Nephron progenitor cell (in vitro differentiated cells): ENCODE data around the gene TRAPPC14.
A peak's percentile ranks its signal among the peaks of the same experiment; 100 is the strongest.

Experiments
- DNase-seq: peaks from one replicate; pipeline ENCODE4 v3.0.0; 2021
- H3K27ac Mint-ChIP-seq: 2 replicates; pipeline ENCODE4 v1.8.0; 2021; ENCODE audit warnings: mild to moderate bottlenecking, moderate library complexity, mixed read lengths
- H3K27me3 Mint-ChIP-seq: 2 replicates; pipeline ENCODE4 v1.8.0; 2021; ENCODE audit warnings: mild to moderate bottlenecking, low read depth, mixed read lengths; ENCODE audit not compliant: poor library complexity
- H3K36me3 Mint-ChIP-seq: 2 replicates; pipeline ENCODE4 v1.8.0; 2021; ENCODE audit warnings: low read depth, mixed read lengths
- H3K4me1 Mint-ChIP-seq: 2 replicates; pipeline ENCODE4 v1.8.0; 2021; ENCODE audit warnings: mixed read lengths
- H3K4me3 Mint-ChIP-seq: 2 replicates; pipeline ENCODE4 v1.8.0; 2021; ENCODE audit warnings: mild to moderate bottlenecking, moderate library complexity, mixed read lengths
- H3K9me3 Mint-ChIP-seq: 2 replicates; pipeline ENCODE4 v1.8.0; 2021; ENCODE audit warnings: mild to moderate bottlenecking, moderate library complexity, mixed read lengths
- TF ChIP-seq, protein P1 (sequence below): fragments of 200-600 bp; sonication (generic); IDR thresholded peaks from 2 replicates; pipeline ENCODE4 v1.5.0; 2021; ENCODE audit warnings: antibody characterized with exemption

The TRAPPC14 gene

GRCh38 chr7:100166970-100167911 is 8.7 kb upstream of the TRAPPC14 start:
- no peak for DNase-seq
- H3K36me3 Mint-ChIP-seq, result peaks cover 7% of the 10 kb centered on the region
- H3K27me3 Mint-ChIP-seq, result peaks cover 62% of the 10 kb centered on the region
- peaks cover 45% of the 10 kb centered on the region for H3K4me1 Mint-ChIP-seq
- no peaks in the 10 kb centered on the region for H3K9me3 Mint-ChIP-seq
- H3K27ac Mint-ChIP-seq, result no peak overlapping the region
- TF ChIP-seq, protein P1, sequence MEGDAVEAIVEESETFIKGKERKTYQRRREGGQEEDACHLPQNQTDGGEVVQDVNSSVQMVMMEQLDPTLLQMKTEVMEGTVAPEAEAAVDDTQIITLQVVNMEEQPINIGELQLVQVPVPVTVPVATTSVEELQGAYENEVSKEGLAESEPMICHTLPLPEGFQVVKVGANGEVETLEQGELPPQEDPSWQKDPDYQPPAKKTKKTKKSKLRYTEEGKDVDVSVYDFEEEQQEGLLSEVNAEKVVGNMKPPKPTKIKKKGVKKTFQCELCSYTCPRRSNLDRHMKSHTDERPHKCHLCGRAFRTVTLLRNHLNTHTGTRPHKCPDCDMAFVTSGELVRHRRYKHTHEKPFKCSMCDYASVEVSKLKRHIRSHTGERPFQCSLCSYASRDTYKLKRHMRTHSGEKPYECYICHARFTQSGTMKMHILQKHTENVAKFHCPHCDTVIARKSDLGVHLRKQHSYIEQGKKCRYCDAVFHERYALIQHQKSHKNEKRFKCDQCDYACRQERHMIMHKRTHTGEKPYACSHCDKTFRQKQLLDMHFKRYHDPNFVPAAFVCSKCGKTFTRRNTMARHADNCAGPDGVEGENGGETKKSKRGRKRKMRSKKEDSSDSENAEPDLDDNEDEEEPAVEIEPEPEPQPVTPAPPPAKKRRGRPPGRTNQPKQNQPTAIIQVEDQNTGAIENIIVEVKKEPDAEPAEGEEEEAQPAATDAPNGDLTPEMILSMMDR, result no peak
- peak overlapping the region; percentile 83 for H3K4me3 Mint-ChIP-seq

DNA sequence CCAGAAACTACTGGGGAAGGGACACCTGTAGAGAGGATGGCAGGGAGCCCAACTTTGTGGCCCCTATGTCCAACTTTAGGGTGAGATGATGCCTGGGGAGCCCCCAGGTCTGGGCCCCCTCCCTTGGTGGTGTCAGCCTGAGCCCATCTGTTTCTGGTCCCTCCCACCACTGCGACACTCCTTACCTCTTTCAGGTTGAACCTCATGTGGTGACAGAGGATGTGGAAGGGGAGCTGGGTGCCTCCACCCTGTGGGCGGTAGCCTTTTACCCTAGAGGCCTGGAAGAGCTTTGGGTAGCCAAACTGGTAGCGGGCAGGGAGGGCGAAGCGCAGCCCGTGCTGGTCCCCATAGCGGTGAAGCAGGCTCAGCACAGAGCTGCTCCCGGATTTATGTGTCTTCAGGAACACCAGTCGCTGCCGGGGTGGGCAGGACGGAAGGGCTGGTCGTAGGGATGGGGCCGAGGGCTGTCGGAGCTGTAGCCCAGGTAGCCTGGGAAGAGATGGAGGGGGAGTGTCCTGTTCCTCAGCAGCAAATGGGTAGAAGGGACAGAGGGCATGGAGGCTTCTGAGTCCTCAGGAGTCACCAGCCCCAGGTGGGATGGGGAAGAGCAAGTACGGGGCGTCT is 7.9 kb upstream of the TRAPPC14 start:
- H3K27ac Mint-ChIP-seq, result no peak overlapping the region
- H3K9me3 Mint-ChIP-seq, result no peaks in the 10 kb centered on the region
- peak overlapping the region; percentile 26 for H3K4me3 Mint-ChIP-seq
- H3K36me3 Mint-ChIP-seq, result peaks cover 7% of the 10 kb centered on the region
- TF ChIP-seq, protein P1, result no peak
- H3K27me3 Mint-ChIP-seq, result peaks cover 60% of the 10 kb centered on the region
- no peak for DNase-seq
- peaks cover 40% of the 10 kb centered on the region for H3K4me1 Mint-ChIP-seq

GRCh38 chr7:100163871-100164270 is 5.3 kb upstream of the TRAPPC14 start:
- no peak overlapping the region for H3K4me3 Mint-ChIP-seq
- H3K9me3 Mint-ChIP-seq, result no peaks in the 10 kb centered on the region
- H3K4me1 Mint-ChIP-seq, result peaks cover 38% of the 10 kb centered on the region
- H3K27ac Mint-ChIP-seq, result no peak overlapping the region
- no peak for DNase-seq
- no peaks in the 10 kb centered on the region for H3K36me3 Mint-ChIP-seq
- peaks cover 45% of the 10 kb centered on the region for H3K27me3 Mint-ChIP-seq
- TF ChIP-seq, protein P1, result no peak

DNA sequence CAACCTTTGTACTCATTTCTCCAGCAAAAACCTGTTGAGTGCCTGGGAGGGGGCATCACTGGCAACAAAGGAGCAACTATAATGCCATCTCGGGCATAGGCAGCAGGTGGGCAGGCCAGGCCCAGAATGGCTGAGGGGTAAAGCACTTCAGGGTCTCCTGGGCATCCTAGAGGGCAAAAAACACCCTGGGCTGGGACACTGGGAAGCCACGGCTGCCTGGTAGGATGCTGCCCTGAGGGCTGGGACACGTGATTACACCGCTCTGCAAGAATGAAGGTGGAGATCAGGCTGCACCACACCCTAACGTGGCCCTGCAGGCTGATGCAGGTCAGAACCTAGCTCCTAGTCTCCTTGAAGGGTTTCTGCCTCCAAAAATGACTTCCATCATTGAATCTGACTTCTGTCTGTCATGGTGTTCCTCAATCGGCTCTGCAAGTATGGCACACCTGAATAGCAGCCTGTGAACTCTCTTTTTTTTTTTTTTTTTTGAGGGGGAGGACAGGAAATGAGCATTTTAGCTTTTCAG is 4.5 kb upstream of the TRAPPC14 start:
- no peak overlapping the region for H3K27ac Mint-ChIP-seq

DNA sequence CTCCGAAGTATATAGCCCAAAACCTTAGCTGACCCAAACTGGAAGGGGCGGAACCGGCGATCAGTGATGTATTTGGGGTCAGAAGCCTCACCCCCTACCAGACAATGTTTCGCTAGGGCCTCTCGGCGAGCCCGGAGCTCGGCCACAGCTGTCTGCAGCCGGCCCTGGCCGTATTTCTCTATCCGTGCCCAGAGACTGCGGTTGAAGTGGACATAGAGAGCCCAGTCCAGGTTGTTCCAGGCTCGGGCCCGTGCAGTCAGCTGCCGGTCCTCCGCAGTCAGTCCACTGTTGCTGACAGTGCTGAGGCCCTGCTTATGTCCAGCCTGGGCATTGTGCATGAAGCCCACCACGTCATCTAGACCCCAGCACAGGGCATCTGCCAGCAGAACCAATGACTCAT is 1.5 kb upstream of the TRAPPC14 start:
- H3K4me3 Mint-ChIP-seq, result peak overlapping the region; percentile 80
- no peaks in the 10 kb centered on the region for H3K9me3 Mint-ChIP-seq
- H3K36me3 Mint-ChIP-seq, result peaks cover 12% of the 10 kb centered on the region
- DNase-seq, result no peak
- H3K27ac Mint-ChIP-seq, result peak overlapping the region; percentile 91
- TF ChIP-seq, protein P1, result no peak
- peaks cover 15% of the 10 kb centered on the region for H3K27me3 Mint-ChIP-seq
- H3K4me1 Mint-ChIP-seq, result peaks cover 32% of the 10 kb centered on the region

More for the DNA sequence above, 4.5 kb upstream of the TRAPPC14 start:
- H3K27me3 Mint-ChIP-seq, result peaks cover 40% of the 10 kb centered on the region
- no peak for DNase-seq
- H3K4me3 Mint-ChIP-seq, result no peak overlapping the region
- TF ChIP-seq, protein P1, result no peak
- no peaks in the 10 kb centered on the region for H3K36me3 Mint-ChIP-seq
- no peaks in the 10 kb centered on the region for H3K9me3 Mint-ChIP-seq
- H3K4me1 Mint-ChIP-seq, result peaks cover 30% of the 10 kb centered on the region
